ENCODE data around the gene IMPG2.

The IMPG2 gene

GRCh38 chr3:101235048-101235447 is 85.3 kb downstream of the IMPG2 start:
- no peak for DNase-seq
- no peak overlapping the region for H3K27ac Mint-ChIP-seq
- no peaks in the 10 kb centered on the region for H3K36me3 Mint-ChIP-seq (ENCODE audit: low read depth)
- no peaks in the 10 kb centered on the region for H3K4me1 Mint-ChIP-seq
- ATAC-seq = no peak
- no peaks in the 10 kb centered on the region for H3K9me3 Mint-ChIP-seq
- H3K27me3 Mint-ChIP-seq = no peaks in the 10 kb centered on the region
- no peak overlapping the region for H3K4me3 Mint-ChIP-seq

DNA sequence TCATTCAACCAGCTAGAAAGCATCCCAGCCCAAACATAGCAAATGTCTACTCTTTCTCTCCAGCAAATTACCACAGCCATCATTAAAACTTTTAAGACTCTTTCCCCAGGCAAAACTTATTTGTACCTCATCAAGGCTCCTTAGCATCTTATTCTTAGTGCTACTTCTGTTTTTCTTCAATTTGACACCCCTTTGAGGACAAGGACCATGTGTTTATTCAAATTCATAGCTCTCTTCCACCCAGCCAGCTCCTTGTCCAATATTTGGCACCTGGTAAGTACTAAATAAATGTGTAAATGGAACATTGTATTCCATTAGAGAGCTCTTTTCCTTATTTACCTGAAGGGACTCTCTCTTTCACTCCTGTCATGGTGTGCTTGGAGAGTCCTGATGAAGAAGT is 89.8 kb downstream of the IMPG2 start:
- no peak overlapping the region for H3K27ac Mint-ChIP-seq
- DNase-seq (no peak), ATAC-seq (no peak)
- H3K27me3 Mint-ChIP-seq = no peaks in the 10 kb centered on the region
- no peaks in the 10 kb centered on the region for H3K36me3 Mint-ChIP-seq (ENCODE audit: low read depth)
- no peak overlapping the region for H3K4me3 Mint-ChIP-seq
- no peaks in the 10 kb centered on the region for H3K4me1 Mint-ChIP-seq
- no peaks in the 10 kb centered on the region for H3K9me3 Mint-ChIP-seq

- H3K9me3 Mint-ChIP-seq = no peaks in the 10 kb centered on the region
- no peak overlapping the region for H3K27ac Mint-ChIP-seq
- ATAC-seq = no peak
- H3K36me3 Mint-ChIP-seq (ENCODE audit: low read depth) = no peaks in the 10 kb centered on the region
- no peak for DNase-seq
- H3K4me1 Mint-ChIP-seq = no peaks in the 10 kb centered on the region
- H3K4me3 Mint-ChIP-seq = no peak overlapping the region
- H3K27me3 Mint-ChIP-seq = no peaks in the 10 kb centered on the region
Observed at GRCh38 chr3:101229681-101230080, 90.7 kb downstream of the IMPG2 start.

- ATAC-seq = no peak
- Mint-ChIP-seq H3K9me3 (no peaks in the 10 kb centered on the region), H3K4me3 (no peak overlapping the region), H3K27ac (no peak overlapping the region), H3K36me3 (ENCODE audit: low read depth) (no peaks in the 10 kb centered on the region), H3K27me3 (no peaks in the 10 kb centered on the region), H3K4me1 (no peaks in the 10 kb centered on the region)
- no peak for DNase-seq
Observed at GRCh38 chr3:101228441-101228840, 91.9 kb downstream of the IMPG2 start.

- no peak for DNase-seq
- ATAC-seq = no peak
- Mint-ChIP-seq H3K27ac (no peak overlapping the region), H3K9me3 (peaks cover 4% of the 10 kb centered on the region), H3K36me3 (ENCODE audit: low read depth) (no peaks in the 10 kb centered on the region), H3K27me3 (no peaks in the 10 kb centered on the region), H3K4me1 (peaks cover 11% of the 10 kb centered on the region), H3K4me3 (no peak overlapping the region)
Observed at GRCh38 chr3:101224739-101225138, 95.6 kb downstream of the IMPG2 start.

- Mint-ChIP-seq H3K4me3 (no peak overlapping the region), H3K9me3 (peaks cover 10% of the 10 kb centered on the region), H3K27ac (no peak overlapping the region), H3K27me3 (no peaks in the 10 kb centered on the region), H3K36me3 (ENCODE audit: low read depth) (peaks cover 3% of the 10 kb centered on the region), H3K4me1 (peaks cover 17% of the 10 kb centered on the region)
- no peak for ATAC-seq
- no peak for DNase-seq
Observed at GRCh38 chr3:101223016-101223415, 97.4 kb downstream of the IMPG2 start.

GRCh38 chr3:101219842-101220560 is 100.4 kb downstream of the IMPG2 start:
- no peak overlapping the region for H3K4me3 Mint-ChIP-seq
- peak; percentile 62 for ATAC-seq

DNA sequence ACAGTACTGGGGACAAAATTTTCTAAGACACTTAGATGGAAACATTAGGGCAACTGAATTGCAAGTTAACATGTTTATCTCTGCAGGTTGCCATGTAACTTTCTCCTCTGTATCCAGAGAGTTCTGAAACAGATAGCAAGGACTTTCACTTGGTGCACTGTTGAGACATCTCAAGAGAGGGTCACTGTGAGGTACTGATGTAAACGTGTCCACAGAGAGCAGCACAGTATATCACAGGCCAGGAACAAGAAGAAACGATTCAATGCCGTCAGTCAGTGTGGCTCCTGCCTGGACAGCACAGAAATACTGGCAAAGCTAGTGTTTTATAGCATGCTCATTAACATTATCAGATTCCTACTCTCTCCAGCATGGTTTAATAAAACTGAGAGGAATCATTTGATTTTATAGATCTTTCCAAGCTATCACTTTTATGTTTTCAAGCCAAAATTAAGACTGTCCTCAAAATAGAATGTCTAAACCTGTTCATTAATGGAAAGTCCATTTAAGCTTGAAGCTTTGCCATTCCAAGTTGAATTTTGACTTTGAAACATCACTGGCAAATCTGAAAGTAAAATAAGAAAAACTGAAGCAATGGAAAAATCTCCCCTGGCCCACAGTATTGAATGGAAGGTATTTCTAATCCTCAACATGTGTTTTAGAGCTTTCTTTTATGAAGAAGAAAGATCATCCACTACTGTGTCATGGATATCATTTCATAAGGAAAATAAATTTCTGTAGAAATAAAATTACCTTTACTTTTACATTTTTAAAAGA is 102.7 kb downstream of the IMPG2 start:
- Mint-ChIP-seq H3K9me3 (peaks cover 20% of the 10 kb centered on the region), H3K4me3 (no peak overlapping the region), H3K4me1 (peaks cover 17% of the 10 kb centered on the region), H3K27ac (peak overlapping the region; percentile 46), H3K36me3 (ENCODE audit: low read depth) (peaks cover 5% of the 10 kb centered on the region), H3K27me3 (no peaks in the 10 kb centered on the region)
- DNase-seq = no peak
- ATAC-seq = peak; percentile 42

More at GRCh38 chr3:101219842-101220560, 100.4 kb downstream of the IMPG2 start:
- H3K9me3 Mint-ChIP-seq = peaks cover 10% of the 10 kb centered on the region
- H3K27me3 Mint-ChIP-seq = no peaks in the 10 kb centered on the region
- no peak for DNase-seq
- H3K36me3 Mint-ChIP-seq (ENCODE audit: low read depth) = peaks cover 3% of the 10 kb centered on the region
- peak overlapping the region; percentile 59 for H3K27ac Mint-ChIP-seq
- H3K4me1 Mint-ChIP-seq = peaks cover 17% of the 10 kb centered on the region

DNA sequence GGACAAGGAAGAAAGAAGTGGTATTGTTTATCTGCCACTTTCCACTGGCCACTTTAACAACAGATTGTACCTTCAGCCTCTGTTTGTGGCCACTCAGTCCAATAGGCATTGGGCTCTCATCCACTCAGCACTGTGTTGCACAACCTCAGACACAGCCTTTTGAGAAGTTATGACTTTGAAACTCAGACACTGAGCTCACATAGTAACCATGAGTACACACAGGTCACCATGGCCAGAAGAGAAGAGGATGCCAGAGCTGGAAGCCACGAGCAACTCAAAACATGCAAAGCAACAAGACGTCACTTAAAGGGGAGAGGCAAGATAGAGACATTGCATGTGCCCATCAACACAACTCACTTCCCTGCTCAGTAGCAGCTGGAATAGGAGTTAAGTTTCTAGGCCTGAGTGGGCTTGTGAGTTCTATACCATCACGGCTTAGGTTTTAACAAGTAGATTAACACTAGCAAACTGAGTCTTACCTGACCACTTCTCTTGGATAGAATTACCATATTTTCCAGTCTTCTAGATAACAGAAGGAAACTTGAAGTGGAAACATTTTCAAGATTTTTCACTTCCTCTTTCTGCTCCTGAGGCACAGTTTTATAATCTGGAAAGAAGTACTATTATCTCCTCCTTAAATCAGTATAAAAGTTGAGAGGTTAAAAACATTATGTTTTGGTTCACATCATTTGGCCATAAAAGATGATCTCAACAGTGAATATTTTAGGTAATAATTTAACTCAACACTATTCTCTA is 103.5 kb downstream of the IMPG2 start:
- DNase-seq = no peak
- Mint-ChIP-seq H3K4me1 (peaks cover 17% of the 10 kb centered on the region), H3K4me3 (no peak overlapping the region), H3K27me3 (no peaks in the 10 kb centered on the region), H3K36me3 (ENCODE audit: low read depth) (peaks cover 5% of the 10 kb centered on the region), H3K9me3 (peaks cover 20% of the 10 kb centered on the region), H3K27ac (peak overlapping the region; percentile 46)
- ATAC-seq = peak; percentile 60

GRCh38 chr3:101212730-101213129 is 107.6 kb downstream of the IMPG2 start:
- peaks cover 9% of the 10 kb centered on the region for H3K9me3 Mint-ChIP-seq
- ATAC-seq (no peak), DNase-seq (no peak)
- H3K36me3 Mint-ChIP-seq (ENCODE audit: low read depth) = peaks cover 2% of the 10 kb centered on the region
- H3K4me3 Mint-ChIP-seq = no peak overlapping the region
- H3K27ac Mint-ChIP-seq = no peak overlapping the region
- no peaks in the 10 kb centered on the region for H3K4me1 Mint-ChIP-seq
- peaks cover 6% of the 10 kb centered on the region for H3K27me3 Mint-ChIP-seq

DNA sequence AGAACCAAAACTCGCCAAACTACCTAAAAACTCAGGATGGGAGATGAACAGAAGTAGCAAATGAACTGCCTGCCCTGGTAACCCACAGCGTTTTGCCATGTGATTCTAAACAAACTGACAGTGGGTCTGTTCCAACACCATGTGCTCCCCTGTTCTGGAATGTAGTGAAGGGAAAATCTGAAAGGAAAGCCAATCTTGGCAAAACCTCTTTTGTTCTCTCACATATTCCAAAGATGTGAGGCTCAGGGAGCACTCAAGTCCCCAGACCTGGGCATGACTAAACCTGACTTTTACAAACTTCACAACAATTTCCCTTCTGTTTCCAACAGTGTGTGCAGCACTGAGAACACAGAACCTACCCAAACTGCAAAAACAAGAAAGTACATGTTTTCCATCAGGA is 116.1 kb downstream of the IMPG2 start:
- DNase-seq = no peak
- Mint-ChIP-seq H3K4me1 (no peaks in the 10 kb centered on the region), H3K27ac (no peak overlapping the region), H3K27me3 (peaks cover 28% of the 10 kb centered on the region), H3K4me3 (no peak overlapping the region), H3K36me3 (ENCODE audit: low read depth) (no peaks in the 10 kb centered on the region), H3K9me3 (no peaks in the 10 kb centered on the region)
- no peak for ATAC-seq

GRCh38 chr3:101203411-101203810 is 117.0 kb downstream of the IMPG2 start:
- Mint-ChIP-seq H3K4me3 (no peak overlapping the region), H3K4me1 (no peaks in the 10 kb centered on the region), H3K27me3 (peaks cover 25% of the 10 kb centered on the region), H3K36me3 (ENCODE audit: low read depth) (no peaks in the 10 kb centered on the region), H3K27ac (no peak overlapping the region), H3K9me3 (no peaks in the 10 kb centered on the region)
- DNase-seq (no peak), ATAC-seq (no peak)

- Mint-ChIP-seq H3K36me3 (ENCODE audit: low read depth) (no peaks in the 10 kb centered on the region), H3K9me3 (no peaks in the 10 kb centered on the region), H3K4me1 (no peaks in the 10 kb centered on the region), H3K27ac (no peak overlapping the region), H3K4me3 (no peak overlapping the region), H3K27me3 (peaks cover 25% of the 10 kb centered on the region)
- no peak for DNase-seq
- ATAC-seq = no peak
Observed at GRCh38 chr3:101202640-101203039, 117.7 kb downstream of the IMPG2 start.

DNA sequence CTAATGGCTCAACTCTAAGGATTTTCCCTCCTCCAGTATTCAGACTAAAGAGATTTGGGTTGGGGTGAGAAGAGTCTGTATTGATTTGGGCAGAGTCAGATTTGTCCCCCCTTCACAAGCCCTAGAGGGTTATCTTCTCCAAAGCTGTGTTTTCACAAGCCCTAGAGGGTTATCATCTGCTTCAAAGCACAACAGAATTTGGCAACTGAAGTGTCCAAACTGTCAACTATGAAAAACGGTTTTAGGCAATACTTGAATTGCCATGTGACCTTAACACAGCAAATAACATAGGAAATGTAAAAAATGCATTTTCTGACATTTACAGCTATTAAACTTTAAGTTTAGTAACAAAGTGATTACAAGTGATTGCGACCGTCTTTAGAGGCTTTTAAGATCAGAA is 119.9 kb downstream of the IMPG2 start:
- Mint-ChIP-seq H3K36me3 (ENCODE audit: low read depth) (no peaks in the 10 kb centered on the region), H3K9me3 (no peaks in the 10 kb centered on the region), H3K4me3 (no peak overlapping the region), H3K27ac (no peak overlapping the region), H3K27me3 (peaks cover 25% of the 10 kb centered on the region), H3K4me1 (no peaks in the 10 kb centered on the region)
- DNase-seq = no peak
- ATAC-seq = no peak
